HepG2 (cell line): Measurements from ENCODE around the gene MSMO1. TPM values are rescaled to one million over a fixed set of nuclear protein-coding genes. Genes with fewer than 3 reads are reported as not detected.

Experiments
- ELF1 ChIP-seq: sonication (generic); formaldehyde crosslinking; IDR thresholded peaks from 2 replicates; pipeline ENCODE4 v1.4.0; 2020; ENCODE audit warnings: missing genetic modification reagents
- GATAD2A ChIP-seq: IDR thresholded peaks from 2 replicates; pipeline ENCODE4 v1.6.1; 2016
- GTF3A ChIP-seq: sonication (generic); formaldehyde crosslinking; conservative IDR thresholded peaks from 2 replicates; pipeline ENCODE4 v1.4.0; 2020; ENCODE audit warnings: mild to moderate bottlenecking, missing genetic modification reagents
- HNRNPH1 ChIP-seq: fragments of 200-400 bp; formaldehyde crosslinking; optimal IDR thresholded peaks from 2 replicates; pipeline ENCODE3; 2017; ENCODE audit warnings: mild to moderate bottlenecking, low read depth, low read length
- HNRNPL ChIP-seq: fragments of 200-400 bp; formaldehyde crosslinking; IDR thresholded peaks from 2 replicates; pipeline ENCODE4 v1.6.1; 2017; ENCODE audit warnings: mild to moderate bottlenecking, low read depth, low read length
- JUN ChIP-seq: sonication (generic); formaldehyde crosslinking; IDR thresholded peaks from 2 replicates; pipeline ENCODE4 v1.4.0; 2020; ENCODE audit warnings: mild to moderate bottlenecking, missing genetic modification reagents
- MBNL3 ChIP-seq: fragments of 250-450 bp; sonication (Bioruptor Pico); conservative IDR thresholded peaks from 2 replicates; pipeline ENCODE4 v1.8.0; 2022; ENCODE audit warnings: mild to moderate bottlenecking, inconsistent platforms
- NKX3-1 ChIP-seq: sonication (generic); formaldehyde crosslinking; IDR thresholded peaks from 2 replicates; pipeline ENCODE4 v1.5.0; 2020; ENCODE audit warnings: missing genetic modification reagents
- NONO ChIP-seq, 2 experiments: fragments of 450-650 bp in 1 of 2; sonication (generic) in 1 of 2; formaldehyde crosslinking in 1 of 2; IDR thresholded peaks in 1 of 2; conservative IDR thresholded peaks in 1 of 2; 2 replicates each; pipeline versions ENCODE4 v1.6.1 to v1.8.0; 2017 to 2022; ENCODE audit warnings: mild to moderate bottlenecking in 1 of 2, missing genetic modification reagents in 1 of 2, moderate library complexity in 1 of 2
- POLR2G ChIP-seq: fragments of 200-400 bp; formaldehyde crosslinking; IDR thresholded peaks from 2 replicates; pipeline ENCODE4 v1.6.1; 2018; ENCODE audit warnings: mild to moderate bottlenecking, low read depth, low read length, moderate library complexity
- RARG ChIP-seq: sonication (generic); formaldehyde crosslinking; IDR thresholded peaks from 2 replicates; pipeline ENCODE4 v1.4.0; 2020; ENCODE audit warnings: low read depth, mild to moderate bottlenecking, missing genetic modification reagents
- TARDBP ChIP-seq: sonication (generic); formaldehyde crosslinking; IDR thresholded peaks from 2 replicates; pipeline ENCODE4 v1.8.0; 2022; ENCODE audit warnings: mild to moderate bottlenecking, missing genetic modification reagents
- TEAD2 ChIP-seq: sonication (generic); formaldehyde crosslinking; IDR thresholded peaks from 2 replicates; pipeline ENCODE4 v1.9.0; 2021; ENCODE audit warnings: missing genetic modification reagents
- ZC3H4 ChIP-seq: sonication (generic); formaldehyde crosslinking; IDR thresholded peaks from 2 replicates; pipeline ENCODE4 v1.4.0; 2020; ENCODE audit warnings: missing genetic modification reagents, borderline replicate concordance
- ZMAT5 ChIP-seq: sonication (generic); formaldehyde crosslinking; IDR thresholded peaks from 2 replicates; pipeline ENCODE4 v1.5.0; 2020; ENCODE audit warnings: mild to moderate bottlenecking, low read depth, missing genetic modification reagents, borderline replicate concordance
- ZNF407 ChIP-seq: sonication (generic); formaldehyde crosslinking; IDR thresholded peaks from one replicate; pipeline ENCODE4 v1.5.1; 2020; ENCODE audit warnings: mild to moderate bottlenecking, missing genetic modification reagents; ENCODE audit errors: not compliant biosample characterization
- ZNF441 ChIP-seq: sonication (generic); formaldehyde crosslinking; IDR thresholded peaks from 2 replicates; pipeline ENCODE4 v1.7.0; 2021; ENCODE audit warnings: missing genetic modification reagents, borderline replicate concordance
- ZNF678 ChIP-seq: sonication (generic); formaldehyde crosslinking; IDR thresholded peaks from 2 replicates; pipeline ENCODE4 v1.4.0; 2020; ENCODE audit warnings: mild to moderate bottlenecking, missing genetic modification reagents
- ZNF75D ChIP-seq: sonication (generic); formaldehyde crosslinking; IDR thresholded peaks from 2 replicates; pipeline ENCODE4 v1.8.1; 2023; ENCODE audit warnings: missing genetic modification reagents, mild to moderate bottlenecking, borderline replicate concordance
- ZNF780A ChIP-seq: sonication (generic); formaldehyde crosslinking; IDR thresholded peaks from 2 replicates; pipeline ENCODE4 v1.8.0; 2022; ENCODE audit warnings: mild to moderate bottlenecking, missing genetic modification reagents, moderate library complexity
- polyA plus RNA-seq, 8 experiments: library from polyadenylated mRNA; depleted of rRNA in 3 of 8; stranded (reverse) in 7 of 8; unstranded in 1 of 8; fragments of >200 nt; fragmentation: Illumina TruSeq in 4 of 8; extraction: Trizol in 4 of 8; gene quantifications; 2 replicates each; pipeline versions ENCODE4 v1.2.1 to v1.2.3, GENCODE V29; 2011 to 2016; ENCODE audit warnings: low read depth in 4 of 8, missing spikeins in 1 of 8, mixed read lengths in 1 of 8; ENCODE audit not compliant: insufficient read depth in 1 of 8
- total RNA-seq, 5 experiments: library from RNA; depleted of rRNA; stranded (reverse); fragments of >200 nt; fragmentation: Illumina TruSeq; extraction: Trizol; gene quantifications; 2 replicates each; pipeline ENCODE4 v1.2.3, GENCODE V29; 2016; ENCODE audit warnings: low read depth in 1 of 5
- TF ChIP-seq, protein P1 (sequence below), 2 experiments: sonication (generic) in 1 of 2; formaldehyde crosslinking in 1 of 2; IDR thresholded peaks; 2 replicates each; pipeline versions ENCODE4 v1.5.1 to v1.6.1; 2011 to 2020; ENCODE audit warnings: borderline replicate concordance in 1 of 2, low read depth in 1 of 2, low read length in 1 of 2, mild to moderate bottlenecking in 1 of 2, missing genetic modification reagents in 1 of 2, moderate library complexity in 1 of 2

The MSMO1 gene
- total and polyA plus RNA-seq, 2 of the 13 experiments (the other 11 are each of a cell fraction or from before 2014, with no cell fraction given), result 98.1 to 216 TPM

GRCh38 chr4:165369522-165369921, 42.1 kb downstream of the MSMO1 start (continued):
- TF ChIP-seq TARDBP (CRISPR knock-in tag), result peak; percentile 91
- no peak for TF ChIP-seq ZC3H4 (CRISPR knock-in tag)
- TF ChIP-seq JUN (CRISPR knock-in tag), result peak; percentile 85
- no peak for TF ChIP-seq ZMAT5 (CRISPR knock-in tag)
- no peak for TF ChIP-seq HNRNPL
- no peak for TF ChIP-seq ZNF678
- 0 out of 2 replicates have a peak, but pooled peaks have one; percentile 56 for TF ChIP-seq ZNF441 (CRISPR knock-in tag)
- TF ChIP-seq ZNF407 (CRISPR knock-in tag), result no peak
- peak; percentile 98 for TF ChIP-seq GATAD2A (CRISPR knock-in tag)
- TF ChIP-seq TEAD2 (CRISPR knock-in tag), result no peak
- TF ChIP-seq ELF1, result no peak; the same call in 1 of the 2 replicates
- TF ChIP-seq GTF3A, result no peak
- no peak for TF ChIP-seq POLR2G
- TF ChIP-seq ZNF75D (CRISPR knock-in tag), result no peak
- no peak for TF ChIP-seq HNRNPH1
- TF ChIP-seq ZNF780A (CRISPR knock-in tag), result 0 out of 2 replicates have a peak, but pooled peaks have one; percentile 39
- TF ChIP-seq, protein P1, sequence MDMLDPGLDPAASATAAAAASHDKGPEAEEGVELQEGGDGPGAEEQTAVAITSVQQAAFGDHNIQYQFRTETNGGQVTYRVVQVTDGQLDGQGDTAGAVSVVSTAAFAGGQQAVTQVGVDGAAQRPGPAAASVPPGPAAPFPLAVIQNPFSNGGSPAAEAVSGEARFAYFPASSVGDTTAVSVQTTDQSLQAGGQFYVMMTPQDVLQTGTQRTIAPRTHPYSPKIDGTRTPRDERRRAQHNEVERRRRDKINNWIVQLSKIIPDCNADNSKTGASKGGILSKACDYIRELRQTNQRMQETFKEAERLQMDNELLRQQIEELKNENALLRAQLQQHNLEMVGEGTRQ (IDR thresholded peaks at IDR 0.05; ENCODE audit: low read depth, low read length), result no peak
- TF ChIP-seq, protein P1 (CRISPR knock-in tag; IDR thresholded peaks at IDR 0.05; ENCODE audit: borderline replicate concordance), result no peak
- TF ChIP-seq MBNL3 (CRISPR knock-in tag), result no peak
- TF ChIP-seq NKX3-1 (CRISPR knock-in tag), result no peak
- no peak for TF ChIP-seq NONO (IDR thresholded peaks at IDR 0.05)
- no peak; the same call in 1 of the 2 replicates for TF ChIP-seq NONO (CRISPR knock-in tag; conservative IDR thresholded peaks at IDR 0.05)
- TF ChIP-seq RARG, result no peak
